Trophoblast cell (in vitro differentiated cells and primary cell): Measurements from ENCODE around the gene RDH8.

ENCODE experiments used
- DNase-seq, 2 donors: peaks; one replicate each; pipeline ENCODE4 v3.0.0-alpha.2; 2016
- H2AFZ ChIP-seq: 2 replicates; pipeline ENCODE4 v1.6.1; 2013; ENCODE audit warnings: low read length, moderate library complexity, mild to moderate bottlenecking; ENCODE audit not compliant: insufficient read depth, poor library complexity
- H2AK5ac ChIP-seq: 2 replicates; pipeline ENCODE4 v1.6.1; 2013; ENCODE audit warnings: mild to moderate bottlenecking, low read length
- H2BK120ac ChIP-seq: 2 replicates; pipeline ENCODE4 v1.6.1; 2013; ENCODE audit warnings: low read length, mild to moderate bottlenecking, moderate library complexity; ENCODE audit not compliant: insufficient read depth, poor library complexity
- H2BK12ac ChIP-seq: 2 replicates; pipeline ENCODE4 v1.6.1; 2013; ENCODE audit warnings: mild to moderate bottlenecking, low read length, moderate library complexity
- H2BK5ac ChIP-seq: 2 replicates; pipeline ENCODE4 v1.6.1; 2013; ENCODE audit warnings: low read length, low read depth, moderate library complexity, mild to moderate bottlenecking; ENCODE audit not compliant: poor library complexity
- H3K14ac ChIP-seq: 2 replicates; pipeline ENCODE4 v1.6.1; 2013; ENCODE audit warnings: mild to moderate bottlenecking, low read length
- H3K18ac ChIP-seq: 2 replicates; pipeline ENCODE4 v1.6.1; 2013; ENCODE audit warnings: mild to moderate bottlenecking, low read length
- H3K23ac ChIP-seq: 2 replicates; pipeline ENCODE4 v1.6.1; 2013; ENCODE audit warnings: low read length
- H3K27ac ChIP-seq: 2 replicates; pipeline ENCODE4 v1.5.1; 2013; ENCODE audit warnings: low read depth, mild to moderate bottlenecking, inconsistent platforms, low read length, moderate library complexity
- H3K27me3 ChIP-seq: 2 replicates; pipeline ENCODE4 v1.6.1; 2013; ENCODE audit warnings: inconsistent platforms, mild to moderate bottlenecking, low read length, moderate library complexity; ENCODE audit not compliant: insufficient read depth
- H3K36me3 ChIP-seq, 2 experiments: 1 replicate in 1 of 2; 2 replicates in 1 of 2; pipeline ENCODE4 v1.6.1; 2013; ENCODE audit warnings: low read length in 2 of 2, mild to moderate bottlenecking in 2 of 2, moderate library complexity in 1 of 2; ENCODE audit not compliant: insufficient read depth in 2 of 2, control insufficient read depth in 1 of 2
- H3K4ac ChIP-seq: 2 replicates; pipeline ENCODE4 v1.6.1; 2013; ENCODE audit warnings: low read depth, mild to moderate bottlenecking, low read length, moderate library complexity
- H3K4me1 ChIP-seq, 2 experiments: 1 replicate in 1 of 2; 2 replicates in 1 of 2; pipeline ENCODE4 v1.6.1; 2013; ENCODE audit warnings: low read length in 2 of 2, mild to moderate bottlenecking in 2 of 2, moderate library complexity in 1 of 2; ENCODE audit not compliant: insufficient read depth in 2 of 2, control insufficient read depth in 1 of 2
- H3K4me2 ChIP-seq: 2 replicates; pipeline ENCODE4 v1.6.1; 2013; ENCODE audit warnings: inconsistent platforms, mild to moderate bottlenecking, low read length, moderate library complexity
- H3K4me3 ChIP-seq: 2 replicates; pipeline ENCODE4 v1.5.1; 2013; ENCODE audit warnings: mild to moderate bottlenecking, low read depth, low read length, inconsistent platforms
- H3K79me1 ChIP-seq: one replicate; pipeline ENCODE4 v1.6.1; 2013; ENCODE audit warnings: low read length
- H3K79me2 ChIP-seq: 2 replicates; pipeline ENCODE4 v1.6.1; 2013; ENCODE audit warnings: low read length, mild to moderate bottlenecking; ENCODE audit not compliant: control insufficient read depth, insufficient read depth, poor library complexity
- H3K9ac ChIP-seq: 2 replicates; pipeline ENCODE4 v1.6.1; 2013; ENCODE audit warnings: mild to moderate bottlenecking, low read length
- H3K9me3 ChIP-seq: 2 replicates; pipeline ENCODE4 v1.6.1; 2013; ENCODE audit warnings: low read depth, mild to moderate bottlenecking, control low read depth, inconsistent platforms, low read length; ENCODE audit not compliant: insufficient read depth
- H4K12ac ChIP-seq: 2 replicates; pipeline ENCODE4 v1.6.1; 2013; ENCODE audit warnings: low read depth, mild to moderate bottlenecking, low read length, moderate library complexity
- H4K8ac ChIP-seq: 2 replicates; pipeline ENCODE4 v1.6.1; 2013; ENCODE audit warnings: low read depth, mild to moderate bottlenecking, low read length, moderate library complexity
- H4K91ac ChIP-seq: one replicate; pipeline ENCODE4 v1.6.1; 2013; ENCODE audit warnings: low read depth, mild to moderate bottlenecking, low read length, moderate library complexity
- WGBS: extraction: QIAGEN DNeasy Blood & Tissue Kit; methylation state at CpG from one replicate; pipeline ENCODE4 v1.1.7; 2013; ENCODE audit warnings: missing lambda C conversion rate; ENCODE audit not compliant: insufficient read length, insufficient coverage; ENCODE audit errors: extremely low coverage; 5-methylcytosine and 5-hydroxymethylcytosine counted together

Gene RDH8

DNA sequence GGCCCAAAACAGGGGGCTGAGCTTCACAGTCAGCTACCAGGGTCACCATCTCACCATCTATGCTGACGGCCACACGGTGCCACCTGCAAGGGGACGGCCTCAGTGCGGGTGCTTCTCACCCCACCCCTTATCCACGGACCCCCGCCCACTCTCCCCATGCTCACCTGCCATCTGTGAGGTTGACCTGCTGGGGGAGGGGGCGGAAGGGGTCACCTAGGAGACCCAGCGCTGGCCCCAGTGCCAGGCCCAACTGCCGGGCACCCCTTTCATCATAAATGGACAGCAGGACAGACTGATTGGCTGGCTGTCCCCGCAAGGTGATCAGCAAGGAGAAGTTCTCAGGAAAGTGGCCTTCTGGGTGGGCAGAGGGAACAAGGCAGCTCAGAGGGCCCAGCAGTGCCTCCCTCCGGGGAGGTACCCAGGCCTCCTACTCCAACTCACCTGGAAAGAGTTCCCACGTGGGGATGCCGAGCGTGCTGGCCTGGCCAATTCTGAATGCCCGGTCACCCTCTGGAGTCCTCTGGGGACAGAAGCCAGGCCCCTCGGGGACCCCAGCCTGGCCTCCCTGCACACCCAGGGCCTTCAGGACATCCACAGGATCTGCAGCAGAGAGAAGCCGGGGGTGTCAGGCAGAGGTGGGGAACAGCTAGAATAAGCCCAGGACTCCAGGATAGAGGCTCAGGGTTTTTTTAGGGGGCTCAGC, 7.5 kb upstream of the RDH8 start:
- H3K79me2 ChIP-seq = no peaks in the 10 kb centered on the region
- H2BK5ac ChIP-seq = no peak overlapping the region
- H4K8ac ChIP-seq = no peak overlapping the region
- no peak overlapping the region for H3K23ac ChIP-seq
- H2BK120ac ChIP-seq = no peak overlapping the region
- H2BK12ac ChIP-seq = no peak overlapping the region
- H2AFZ ChIP-seq = no peak overlapping the region
- no peak overlapping the region for H3K18ac ChIP-seq
- H3K27ac ChIP-seq = no peak overlapping the region
- H3K9ac ChIP-seq = no peak overlapping the region
- peaks cover 0 to 3% of the 10 kb centered on the region in 2 experiments for H3K4me1 ChIP-seq
- H3K9me3 ChIP-seq = peaks cover 1% of the 10 kb centered on the region
- no CpG with 5 or more reads among the region's 17 CpGs for WGBS
- peaks cover 12% of the 10 kb centered on the region for H3K27me3 ChIP-seq
- H4K12ac ChIP-seq = no peak overlapping the region
- no peak overlapping the region for H4K91ac ChIP-seq
- DNase-seq = no peak
- H3K4me2 ChIP-seq = no peak overlapping the region
- H3K79me1 ChIP-seq = no peaks in the 10 kb centered on the region
- H3K4ac ChIP-seq = no peak overlapping the region
- H3K14ac ChIP-seq = no peak overlapping the region
- no peak overlapping the region for H3K4me3 ChIP-seq
- no peaks in the 10 kb centered on the region for H3K36me3 ChIP-seq
- H2AK5ac ChIP-seq = no peak overlapping the region

DNA sequence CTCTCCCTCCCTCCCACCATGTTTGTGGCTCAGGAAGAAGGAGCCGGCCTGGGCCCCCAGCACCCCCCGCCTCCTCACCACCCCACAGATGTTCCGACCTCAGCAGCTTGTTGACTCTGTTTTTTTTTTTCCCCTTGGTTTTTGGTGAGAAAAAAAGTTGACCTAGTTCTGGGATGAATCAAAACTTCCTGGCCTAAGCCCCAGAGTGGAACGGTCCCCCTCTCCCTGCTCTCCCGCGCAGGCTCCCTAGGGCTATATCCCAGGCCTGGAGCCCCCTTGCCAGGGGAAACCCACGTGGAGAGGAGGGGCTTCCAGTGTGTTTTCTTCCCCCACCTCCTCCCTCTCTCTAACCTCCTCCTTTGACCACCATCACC, 7.0 kb upstream of the RDH8 start:
- Histone ChIP-seq H3K27ac (no peak overlapping the region), H3K23ac (no peak overlapping the region), H4K8ac (no peak overlapping the region), H4K12ac (no peak overlapping the region), H3K27me3 (peaks cover 17% of the 10 kb centered on the region), H3K4ac (no peak overlapping the region), H3K4me3 (no peak overlapping the region), H4K91ac (no peak overlapping the region), H3K9me3 (peaks cover 1% of the 10 kb centered on the region), H3K18ac (no peak overlapping the region), H2BK5ac (no peak overlapping the region), H3K79me2 (no peaks in the 10 kb centered on the region), H3K4me1 (peaks cover 0 to 3% of the 10 kb centered on the region in 2 experiments), H3K4me2 (no peak overlapping the region), H2AFZ (no peak overlapping the region), H3K36me3 (no peaks in the 10 kb centered on the region), H2AK5ac (no peak overlapping the region), H3K14ac (no peak overlapping the region), H3K79me1 (no peaks in the 10 kb centered on the region), H2BK120ac (no peak overlapping the region), H2BK12ac (no peak overlapping the region), H3K9ac (no peak overlapping the region)
- WGBS = no CpG with 5 or more reads among the region's 7 CpGs
- no peak for DNase-seq

DNA sequence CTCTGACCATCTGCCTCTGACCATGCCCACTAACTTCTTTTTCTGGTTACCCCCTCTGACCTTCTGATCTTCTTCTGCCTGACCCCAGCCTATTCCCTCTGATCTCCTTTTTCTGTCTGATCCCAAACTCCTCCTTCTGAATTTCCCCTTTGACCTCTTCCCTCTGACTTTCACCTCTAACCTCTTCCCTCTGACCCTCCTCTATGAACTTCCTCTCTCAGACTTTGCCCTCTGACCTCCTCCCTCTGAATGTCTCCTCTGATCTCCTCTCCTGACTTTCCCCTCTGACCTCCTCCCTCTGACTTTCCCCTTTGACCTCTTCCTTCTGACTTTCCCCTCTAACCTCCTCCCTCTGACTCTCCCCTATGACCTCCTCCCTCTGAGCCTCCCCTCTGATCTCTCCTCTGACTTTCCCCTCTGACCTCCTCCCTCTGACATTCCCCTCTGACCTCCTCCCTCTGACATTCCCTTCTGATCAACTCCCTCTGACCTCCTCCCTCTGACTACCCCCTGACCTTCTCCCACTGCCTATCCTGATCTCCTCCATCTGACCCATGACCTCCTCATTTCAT, 6.4 kb upstream of the RDH8 start:
- no peak overlapping the region for H2BK120ac ChIP-seq
- no peak overlapping the region for H4K91ac ChIP-seq

DNA sequence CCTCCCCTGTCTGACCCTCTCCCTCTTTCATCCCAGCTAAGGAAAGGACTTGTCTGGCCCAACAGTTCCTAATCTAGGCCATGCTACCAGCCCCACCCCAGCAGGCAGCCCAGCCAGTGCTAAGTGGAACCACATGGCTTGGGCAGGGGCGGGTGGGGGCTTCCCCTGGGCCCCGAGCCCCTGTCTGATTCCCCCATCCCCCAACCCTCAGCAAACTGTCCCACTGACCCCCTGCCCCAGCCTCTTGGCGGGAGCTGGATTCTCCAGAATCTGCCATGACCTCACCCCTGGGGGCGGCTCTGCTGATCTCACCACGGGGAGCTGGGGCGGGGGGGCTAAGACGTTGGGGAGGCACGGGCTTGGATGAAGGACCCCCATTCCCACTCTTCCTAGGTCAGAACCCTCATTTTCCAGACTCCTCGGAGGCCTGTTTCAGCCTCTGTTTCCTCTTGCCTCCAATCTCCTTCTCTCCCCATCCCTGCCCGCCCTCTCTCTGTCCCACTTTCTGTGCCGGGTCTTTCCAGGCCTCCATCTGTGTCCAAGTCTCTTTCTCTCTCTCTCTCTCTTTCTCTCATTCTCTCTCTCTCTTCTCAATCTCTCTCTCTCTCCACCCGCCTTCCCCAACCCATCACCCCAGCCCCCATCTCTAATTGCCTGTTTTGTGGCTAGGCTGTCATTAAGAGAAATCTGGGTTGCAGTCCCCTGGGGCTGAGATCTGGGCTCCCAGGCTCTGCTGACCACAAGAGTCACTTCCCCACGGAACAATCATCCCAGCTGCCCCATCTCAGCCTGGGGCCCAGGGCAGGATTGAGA, 5.7 kb upstream of the RDH8 start:
- Histone ChIP-seq H3K9me3 (no peaks in the 10 kb centered on the region), H2BK120ac (no peak overlapping the region), H3K18ac (no peak overlapping the region), H3K4me2 (no peak overlapping the region), H2AFZ (no peak overlapping the region), H3K79me1 (no peaks in the 10 kb centered on the region), H3K27me3 (peaks cover 24% of the 10 kb centered on the region), H3K79me2 (no peaks in the 10 kb centered on the region), H3K4me3 (no peak overlapping the region), H2BK12ac (no peak overlapping the region), H4K8ac (no peak overlapping the region), H3K4ac (no peak overlapping the region), H3K9ac (no peak overlapping the region), H3K27ac (no peak overlapping the region), H3K14ac (no peak overlapping the region), H3K36me3 (no peaks in the 10 kb centered on the region), H4K12ac (no peak overlapping the region), H2BK5ac (no peak overlapping the region), H4K91ac (no peak overlapping the region), H3K4me1 (peaks cover 0 to 3% of the 10 kb centered on the region in 2 experiments), H2AK5ac (no peak overlapping the region), H3K23ac (no peak overlapping the region)
- no peak for DNase-seq
- 100% methylated on average over 1 of the region's 13 CpGs for WGBS

More for the DNA sequence above, 6.4 kb upstream of the RDH8 start:
- Histone ChIP-seq H3K27ac (no peak overlapping the region), H3K18ac (no peak overlapping the region), H2BK5ac (no peak overlapping the region), H3K23ac (no peak overlapping the region), H3K9me3 (peaks cover 1% of the 10 kb centered on the region), H3K9ac (no peak overlapping the region), H2BK12ac (no peak overlapping the region), H3K79me2 (no peaks in the 10 kb centered on the region), H3K79me1 (no peaks in the 10 kb centered on the region), H3K27me3 (peaks cover 21% of the 10 kb centered on the region), H3K4ac (no peak overlapping the region), H3K4me3 (no peak overlapping the region), H3K4me1 (peaks cover 0 to 3% of the 10 kb centered on the region in 2 experiments), H3K4me2 (no peak overlapping the region), H4K12ac (no peak overlapping the region), H3K14ac (no peak overlapping the region), H4K8ac (no peak overlapping the region), H3K36me3 (no peaks in the 10 kb centered on the region), H2AK5ac (no peak overlapping the region), H2AFZ (no peak overlapping the region)
- no peak for DNase-seq
